ENCODE data around the gene CENPVL3. TPM values are rescaled to one million over a fixed set of nuclear protein-coding genes. Genes with fewer than 3 reads are reported as not detected.
"Not testable (repeated sequence)": the region's sequence is repeated elsewhere in the genome, so short reads cannot be mapped to it uniquely, and the experiment has no call there.

Gene CENPVL3
- 0.13 and 0.22 TPM in 2 replicates for polyA plus RNA-seq (2011; rRNA removed)
- 0.16 and 0.21 TPM in 2 replicates for polyA plus RNA-seq (2012; cell fraction: cytosol; rRNA removed)
- 0.07 and 0.20 TPM in 2 replicates for polyA plus RNA-seq (2012; cell fraction: nucleus; rRNA removed)
- polyA plus RNA-seq (2017; fragmentation: RNase III; extraction: RNeasy Plus Mini Kit Qiagen cat#74134 plus additional on column Dnase treatment): 0.12 to 0.16 TPM (median 0.15 TPM) in 3 replicates
- polyA minus RNA-seq (2011; rRNA and poly(A)+ RNA removed): not detected in 2 replicates

DNA sequence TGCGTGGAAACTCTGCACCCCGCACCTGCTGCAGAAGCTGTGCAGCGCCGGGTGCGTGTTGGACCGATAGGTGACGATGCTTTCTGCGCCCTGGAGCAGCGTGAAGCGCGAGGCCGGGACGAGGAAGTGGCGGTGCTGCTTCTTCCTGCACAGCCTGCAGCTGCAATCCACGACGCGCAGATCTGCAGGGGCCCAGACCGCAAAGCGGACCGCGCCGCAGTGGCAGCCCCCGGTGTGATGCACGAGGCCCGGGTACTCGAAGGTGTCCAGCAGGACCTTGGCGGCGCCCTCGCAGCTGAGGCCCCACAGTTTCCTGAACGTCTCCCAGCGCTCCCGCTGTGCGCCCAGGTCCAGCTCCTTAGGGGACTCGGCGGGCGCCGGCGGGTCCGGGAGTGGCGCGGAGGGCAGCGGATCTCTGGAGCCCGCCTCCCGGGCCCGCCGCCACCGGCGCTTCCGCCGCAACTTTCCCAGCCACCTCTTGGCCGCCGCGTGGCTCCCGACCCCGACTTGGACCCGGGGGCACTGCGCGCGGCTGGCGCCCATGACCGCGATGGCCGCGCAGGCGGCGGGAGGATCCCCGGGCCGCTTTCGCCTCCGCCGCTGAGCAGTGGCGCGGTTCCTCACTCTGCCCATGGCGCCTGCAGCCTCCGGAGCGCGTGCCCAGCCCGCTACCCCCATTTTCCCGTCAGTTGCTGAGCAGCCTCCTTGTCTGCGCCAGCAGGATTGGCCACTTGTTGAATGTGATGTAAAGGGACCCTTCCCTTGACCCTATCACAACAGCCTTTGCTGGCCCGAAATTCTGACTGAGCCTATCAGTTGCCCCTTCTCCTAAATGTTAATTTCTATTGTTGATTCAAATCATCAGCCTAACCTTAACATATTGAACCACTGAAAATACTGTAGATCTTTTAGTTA, at the start of gene CENPVL3:
Gene CENPVL3, minus strand, starts transcription at position 672 of the 915 bp plus-strand sequence. Its CDS starts 39 bp downstream, at position 633.
- DNase-seq (ENCODE audit: low read depth in 1 of 2, low spot score in 1 of 2) (peak in 1 of 2 experiments; percentile 24), ATAC-seq (peak; percentile 43 to 63; a peak in 4 of 6 replicates)
- H3K27ac ChIP-seq, H3K9me3 ChIP-seq, H3K4me1 ChIP-seq, FAIRE-seq, POLR2A ChIA-PET, CTCF ChIA-PET: not testable (repeated sequence)
- Histone ChIP-seq H3K4me2 (peak within 1 kb of the TSS; percentile 59), H3K4me3 (0 out of 3 replicates have a peak within 1 kb of the TSS, but pooled peaks have one; percentile 23)
- 0% methylated on average over 1 of the region's 81 CpGs for WGBS (ENCODE audit: missing lambda C conversion rate)

DNA sequence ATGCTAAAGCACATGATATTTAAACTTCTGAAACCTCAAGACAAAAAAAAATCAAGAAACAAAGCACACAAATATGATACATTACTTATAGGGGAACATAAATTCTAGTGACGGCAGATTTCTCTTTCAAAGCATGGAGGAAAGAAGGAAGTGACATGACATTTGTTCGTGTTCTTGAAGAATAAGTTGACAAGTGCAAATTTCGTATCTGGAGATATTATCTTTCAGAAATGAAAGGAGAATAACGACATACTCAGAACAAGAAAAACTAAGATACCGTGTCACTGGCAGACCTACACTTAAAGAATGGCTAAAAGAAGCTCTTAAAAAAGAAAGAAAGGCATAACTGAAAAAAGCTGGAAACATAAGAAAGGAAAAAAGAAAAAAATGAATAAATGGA, 47.3 kb upstream of the CENPVL3 start:
- Histone ChIP-seq H3K4me3 (no peak overlapping the region), H3K4me2 (no peak overlapping the region), H3K4me1 (no peaks in the 10 kb centered on the region), H3K9me3 (no peaks in the 10 kb centered on the region), H3K27ac (no peak overlapping the region)
- FAIRE-seq (no peak), DNase-seq (ENCODE audit: low read depth in 1 of 2, low spot score in 1 of 2) (no peak), ATAC-seq (no peak)
- POLR2A ChIA-PET: no interaction called here
- WGBS (ENCODE audit: missing lambda C conversion rate): 2% methylated on average over 5 of the region's 5 CpGs
- TF ChIP-seq, protein P1, sequence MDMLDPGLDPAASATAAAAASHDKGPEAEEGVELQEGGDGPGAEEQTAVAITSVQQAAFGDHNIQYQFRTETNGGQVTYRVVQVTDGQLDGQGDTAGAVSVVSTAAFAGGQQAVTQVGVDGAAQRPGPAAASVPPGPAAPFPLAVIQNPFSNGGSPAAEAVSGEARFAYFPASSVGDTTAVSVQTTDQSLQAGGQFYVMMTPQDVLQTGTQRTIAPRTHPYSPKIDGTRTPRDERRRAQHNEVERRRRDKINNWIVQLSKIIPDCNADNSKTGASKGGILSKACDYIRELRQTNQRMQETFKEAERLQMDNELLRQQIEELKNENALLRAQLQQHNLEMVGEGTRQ (IDR thresholded peaks at IDR 0.05): no peak
- no peak for TF ChIP-seq FOSL2 (IDR thresholded peaks at IDR 0.05)
- no peak for TF ChIP-seq FOSL2 (CRISPR knock-in tag; IDR thresholded peaks at IDR 0.05)
- TF ChIP-seq MAFK (IDR thresholded peaks at IDR 0.05; ENCODE audit: partially characterized antibody): no peak
- no peak for TF ChIP-seq CBX2 (IDR thresholded peaks at IDR 0.05; ENCODE audit: borderline replicate concordance, low read depth)
- CTCF ChIA-PET: interaction anchor here (1.3 kb wide), 1 partner anchor 11 kb away, joined by 3 read pairs; no protein-coding TSS in a partner anchor

DNA sequence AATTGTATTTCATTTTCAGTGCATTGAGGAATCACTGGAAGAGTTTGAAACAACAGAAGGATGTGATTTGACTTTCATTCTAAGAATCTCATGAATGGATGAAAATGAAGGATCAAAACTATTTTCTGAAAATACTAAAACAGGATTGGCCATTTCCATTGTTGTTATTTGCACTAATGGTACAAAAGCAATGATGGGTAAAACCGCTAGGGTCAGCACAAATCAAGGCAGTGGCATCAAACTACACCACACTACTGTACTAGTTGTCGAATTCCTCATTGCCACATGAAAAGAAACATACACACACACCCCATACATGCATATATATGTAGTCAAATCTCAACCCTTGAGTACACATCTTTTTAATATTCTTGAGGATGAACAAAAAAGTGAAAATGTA, 24.7 kb upstream of the CENPVL3 start:
- WGBS (ENCODE audit: missing lambda C conversion rate): 3% methylated on average over 2 of the region's 2 CpGs
- DNase-seq (ENCODE audit: low read depth in 1 of 2, low spot score in 1 of 2): no peak
- CTCF ChIA-PET: no interaction called here
- TF ChIP-seq MAFK (IDR thresholded peaks at IDR 0.05; ENCODE audit: partially characterized antibody): peak; percentile 56
- no peak for TF ChIP-seq CHD2 (IDR thresholded peaks at IDR 0.05; ENCODE audit: low read length, partially characterized antibody)
- POLR2A ChIA-PET: no interaction called here
- H3K4me1 ChIP-seq: no peaks in the 10 kb centered on the region
- H3K9me3 ChIP-seq: no peaks in the 10 kb centered on the region
- no peak overlapping the region for H3K4me2 ChIP-seq
- H3K4me3 ChIP-seq: no peak overlapping the region
- no peak for FAIRE-seq
- no peak overlapping the region for H3K27ac ChIP-seq
- ATAC-seq: no peak

DNA sequence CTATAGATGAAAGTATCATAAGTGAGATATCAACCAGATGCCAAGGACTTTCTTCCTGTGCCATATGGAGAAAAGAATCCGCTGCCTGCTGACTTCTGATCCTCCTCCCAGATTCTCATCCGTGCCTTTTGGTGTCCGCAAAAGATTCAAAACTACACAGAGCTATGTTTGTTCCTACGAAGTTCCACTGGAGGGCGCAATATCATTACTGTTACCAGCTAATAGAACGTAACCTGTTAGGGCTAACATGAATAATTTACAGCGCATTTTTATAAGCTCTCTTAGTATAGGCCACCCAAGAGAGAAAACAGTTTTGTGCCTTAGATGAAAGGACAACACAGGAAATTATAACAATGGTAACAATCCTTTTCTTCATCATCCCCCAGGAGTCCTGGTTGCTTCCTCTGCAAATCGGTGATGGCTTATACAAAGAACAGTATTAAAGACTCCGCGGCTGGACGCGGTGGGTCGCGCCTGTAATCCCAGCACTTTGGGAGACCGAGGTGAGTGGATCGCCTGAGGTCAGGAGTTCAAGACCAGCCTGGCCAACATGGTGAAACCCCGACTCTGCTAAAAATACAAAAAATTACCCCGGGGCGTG, 22.8 kb upstream of the CENPVL3 start:
- ChIA-PET POLR2A (no interaction called here), CTCF (interaction anchor here (1.1 kb wide), 1 partner anchor 15 kb away, joined by 3 read pairs; no protein-coding TSS in a partner anchor)
- no peak overlapping the region for H3K4me2 ChIP-seq
- peak; percentile 2 to 39 for DNase-seq (ENCODE audit: low read depth in 1 of 2, low spot score in 1 of 2)
- H3K4me1 ChIP-seq: no peaks in the 10 kb centered on the region
- peak; percentile 54 to 69; a peak in 4 of 6 replicates for ATAC-seq
- no peaks in the 10 kb centered on the region for H3K9me3 ChIP-seq
- H3K4me3 ChIP-seq: no peak overlapping the region
- TF ChIP-seq, protein P2, sequence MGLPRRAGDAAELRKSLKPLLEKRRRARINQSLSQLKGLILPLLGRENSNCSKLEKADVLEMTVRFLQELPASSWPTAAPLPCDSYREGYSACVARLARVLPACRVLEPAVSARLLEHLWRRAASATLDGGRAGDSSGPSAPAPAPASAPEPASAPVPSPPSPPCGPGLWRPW (IDR thresholded peaks at IDR 0.05): no peak
- TF ChIP-seq, protein P3, sequence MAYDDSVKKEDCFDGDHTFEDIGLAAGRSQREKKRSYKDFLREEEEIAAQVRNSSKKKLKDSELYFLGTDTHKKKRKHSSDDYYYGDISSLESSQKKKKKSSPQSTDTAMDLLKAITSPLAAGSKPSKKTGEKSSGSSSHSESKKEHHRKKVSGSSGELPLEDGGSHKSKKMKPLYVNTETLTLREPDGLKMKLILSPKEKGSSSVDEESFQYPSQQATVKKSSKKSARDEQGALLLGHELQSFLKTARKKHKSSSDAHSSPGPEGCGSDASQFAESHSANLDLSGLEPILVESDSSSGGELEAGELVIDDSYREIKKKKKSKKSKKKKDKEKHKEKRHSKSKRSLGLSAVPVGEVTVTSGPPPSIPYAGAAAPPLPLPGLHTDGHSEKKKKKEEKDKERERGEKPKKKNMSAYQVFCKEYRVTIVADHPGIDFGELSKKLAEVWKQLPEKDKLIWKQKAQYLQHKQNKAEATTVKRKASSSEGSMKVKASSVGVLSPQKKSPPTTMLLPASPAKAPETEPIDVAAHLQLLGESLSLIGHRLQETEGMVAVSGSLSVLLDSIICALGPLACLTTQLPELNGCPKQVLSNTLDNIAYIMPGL (CRISPR knock-in tag; IDR thresholded peaks at IDR 0.05; ENCODE audit: borderline replicate concordance): no peak
- TF ChIP-seq FOXS1 (CRISPR knock-in tag; IDR thresholded peaks at IDR 0.05) (no peak), RNF2 (IDR thresholded peaks at IDR 0.05; ENCODE audit: borderline replicate concordance, low read depth) (no peak), KDM1A (IDR thresholded peaks at IDR 0.05; ENCODE audit: low read depth) (no peak), ZFP36 (IDR thresholded peaks at IDR 0.05; ENCODE audit: borderline replicate concordance, partially characterized antibody) (no peak), RAD21 (conservative IDR thresholded peaks at IDR 0.05 in 1 of 2, IDR thresholded peaks at IDR 0.05 in 1 of 2) (peak; percentile 24 to 60; a peak in 2 of 5 replicates), FOSL2 (IDR thresholded peaks at IDR 0.05) (no peak), FOSL2 (CRISPR knock-in tag; IDR thresholded peaks at IDR 0.05) (no peak)
- TF ChIP-seq, protein P4, sequence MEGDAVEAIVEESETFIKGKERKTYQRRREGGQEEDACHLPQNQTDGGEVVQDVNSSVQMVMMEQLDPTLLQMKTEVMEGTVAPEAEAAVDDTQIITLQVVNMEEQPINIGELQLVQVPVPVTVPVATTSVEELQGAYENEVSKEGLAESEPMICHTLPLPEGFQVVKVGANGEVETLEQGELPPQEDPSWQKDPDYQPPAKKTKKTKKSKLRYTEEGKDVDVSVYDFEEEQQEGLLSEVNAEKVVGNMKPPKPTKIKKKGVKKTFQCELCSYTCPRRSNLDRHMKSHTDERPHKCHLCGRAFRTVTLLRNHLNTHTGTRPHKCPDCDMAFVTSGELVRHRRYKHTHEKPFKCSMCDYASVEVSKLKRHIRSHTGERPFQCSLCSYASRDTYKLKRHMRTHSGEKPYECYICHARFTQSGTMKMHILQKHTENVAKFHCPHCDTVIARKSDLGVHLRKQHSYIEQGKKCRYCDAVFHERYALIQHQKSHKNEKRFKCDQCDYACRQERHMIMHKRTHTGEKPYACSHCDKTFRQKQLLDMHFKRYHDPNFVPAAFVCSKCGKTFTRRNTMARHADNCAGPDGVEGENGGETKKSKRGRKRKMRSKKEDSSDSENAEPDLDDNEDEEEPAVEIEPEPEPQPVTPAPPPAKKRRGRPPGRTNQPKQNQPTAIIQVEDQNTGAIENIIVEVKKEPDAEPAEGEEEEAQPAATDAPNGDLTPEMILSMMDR (IDR thresholded peaks at IDR 0.05): peak; percentile 15; the same call in 1 of the 3 replicates
- TF ChIP-seq, protein P5, sequence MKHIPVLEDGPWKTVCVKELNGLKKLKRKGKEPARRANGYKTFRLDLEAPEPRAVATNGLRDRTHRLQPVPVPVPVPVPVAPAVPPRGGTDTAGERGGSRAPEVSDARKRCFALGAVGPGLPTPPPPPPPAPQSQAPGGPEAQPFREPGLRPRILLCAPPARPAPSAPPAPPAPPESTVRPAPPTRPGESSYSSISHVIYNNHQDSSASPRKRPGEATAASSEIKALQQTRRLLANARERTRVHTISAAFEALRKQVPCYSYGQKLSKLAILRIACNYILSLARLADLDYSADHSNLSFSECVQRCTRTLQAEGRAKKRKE (CRISPR knock-in tag; IDR thresholded peaks at IDR 0.05; ENCODE audit: low read depth): no peak
- no peak for FAIRE-seq
- H3K27ac ChIP-seq: no peak overlapping the region
- WGBS (ENCODE audit: missing lambda C conversion rate): 42% methylated on average over 18 of the region's 19 CpGs

DNA sequence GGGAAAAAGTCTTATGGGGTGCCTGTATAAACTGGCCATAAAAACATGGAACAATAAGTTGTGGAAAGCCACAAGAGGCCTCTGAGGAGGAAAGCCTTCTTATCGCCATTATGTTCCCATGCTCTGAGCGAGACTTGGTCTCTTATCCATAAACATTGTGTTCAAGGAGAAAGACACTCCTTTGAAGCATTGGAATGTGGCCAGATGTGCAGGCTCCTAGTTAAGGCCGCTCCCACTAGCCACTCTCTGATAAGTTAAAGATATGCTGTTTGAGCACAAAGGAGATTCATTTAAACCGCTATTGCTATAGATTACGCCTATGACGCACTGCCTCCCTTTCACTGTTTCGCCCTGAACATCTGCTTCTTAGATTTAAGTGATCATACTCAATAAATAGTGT, 17.8 kb upstream of the CENPVL3 start:
- H3K4me3 ChIP-seq; DNase-seq (ENCODE audit: low read depth in 1 of 2, low spot score in 1 of 2); FAIRE-seq; H3K4me2 ChIP-seq; H3K9me3 ChIP-seq; CTCF ChIA-PET; H3K4me1 ChIP-seq; POLR2A ChIA-PET; H3K27ac ChIP-seq; ATAC-seq: not testable (repeated sequence)
- WGBS (ENCODE audit: missing lambda C conversion rate): 26% methylated on average over 7 of the region's 7 CpGs
